Measurements from ENCODE around the gene ZRANB3.

GRCh38 chr2:135494917-135495316, 36.1 kb downstream of the ZRANB3 start:
- TF ChIP-seq POLR2A (IDR thresholded peaks at IDR 0.05) (no peak), CTCF (IDR thresholded peaks at IDR 0.05) (no peak), EP300 (IDR thresholded peaks at IDR 0.05) (no peak)

Data from ovary (tissue), 3 donors.